ENCODE measurements around the gene MARS1. TPM values are rescaled to one million over a fixed set of nuclear protein-coding genes. Genes with fewer than 3 reads are reported as not detected.
A peak's percentile ranks its signal among the peaks of the same experiment; 100 is the strongest.

Gene MARS1
- polyA plus RNA-seq, 1 donor from 2014 or later = 76.6 TPM

GRCh38 chr12:57473886-57474285 lies 14.0 kb upstream of the MARS1 start:
- H3K4me1 Mint-ChIP-seq = peaks cover 26 to 36% (median 26%) of the 10 kb centered on the region in 3 donors
- H3K9me3 Mint-ChIP-seq = no peaks in the 10 kb centered on the region
- peak overlapping the region in 2 of 4 donors; percentile 31 to 60 for H3K4me3 Mint-ChIP-seq
- peaks cover 10% of the 10 kb centered on the region for H3K36me3 Mint-ChIP-seq
- peak overlapping the region in 2 of 3 donors; percentile 18 to 65 for H3K27ac Mint-ChIP-seq
- H3K27me3 Mint-ChIP-seq = no peaks in the 10 kb centered on the region

GRCh38 chr12:57474430-57474829 lies 13.4 kb upstream of the MARS1 start:
- Mint-ChIP-seq H3K4me1 (peaks cover 27 to 38% (median 30%) of the 10 kb centered on the region in 3 donors), H3K36me3 (peaks cover 9% of the 10 kb centered on the region), H3K4me3 (peak overlapping the region in 3 of 4 donors; percentile 31 to 88 (median 60)), H3K27ac (peak overlapping the region; percentile 18 to 65 (median 54)), H3K27me3 (no peaks in the 10 kb centered on the region), H3K9me3 (no peaks in the 10 kb centered on the region)

GRCh38 chr12:57474862-57475261 lies 13.0 kb upstream of the MARS1 start:
- Mint-ChIP-seq H3K4me1 (peaks cover 31 to 43% (median 35%) of the 10 kb centered on the region in 3 donors), H3K27ac (peak overlapping the region in 2 of 3 donors; percentile 54 to 65), H3K36me3 (peaks cover 5% of the 10 kb centered on the region), H3K9me3 (no peaks in the 10 kb centered on the region), H3K4me3 (peak overlapping the region; percentile 46 to 67 (median 60)), H3K27me3 (no peaks in the 10 kb centered on the region)

DNA sequence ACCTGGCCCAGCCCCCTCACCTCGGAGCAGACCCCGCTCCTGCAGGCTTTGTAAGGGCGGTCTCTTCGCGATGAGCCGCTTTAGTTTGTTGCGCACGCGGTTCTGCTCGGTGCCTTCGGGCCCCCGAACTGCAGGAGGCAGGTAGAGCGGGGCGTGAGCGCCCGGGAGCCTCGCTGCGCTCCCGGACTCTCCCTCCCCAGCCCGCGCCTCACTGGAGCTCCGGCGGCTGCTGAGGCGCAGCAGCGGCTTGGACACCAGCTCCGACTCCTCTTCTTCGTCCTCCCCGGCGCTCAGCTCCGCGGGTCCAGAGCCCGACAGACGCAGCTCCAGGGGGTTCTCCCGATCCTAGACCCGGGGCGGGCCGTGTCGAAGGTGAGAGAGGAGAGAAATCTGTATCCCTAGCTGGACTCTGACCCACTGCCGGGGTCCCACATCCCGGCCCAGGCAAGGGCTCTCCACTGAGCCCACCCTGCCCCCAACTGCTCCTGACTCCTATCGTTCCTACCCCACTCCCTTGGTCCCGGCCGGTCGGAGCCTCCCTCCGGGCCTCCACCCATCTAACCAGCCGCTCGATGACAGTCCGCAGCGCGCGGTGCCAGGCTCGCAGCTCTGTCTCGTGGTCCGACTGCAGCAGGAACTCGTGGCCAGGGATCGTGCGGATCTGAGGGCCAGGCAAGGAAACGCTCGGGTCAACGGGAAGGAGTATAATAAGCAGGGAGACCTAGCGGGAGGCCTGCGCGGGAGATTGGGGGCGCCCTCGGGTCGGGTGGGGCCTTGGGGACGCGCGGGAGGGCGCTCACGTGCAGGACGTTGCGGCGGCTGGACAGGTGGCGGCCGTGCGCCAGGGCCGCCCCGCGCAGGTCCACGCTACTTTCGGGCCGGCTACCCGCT lies 12.4 kb upstream of the MARS1 start:
- Mint-ChIP-seq H3K27ac (peak overlapping the region in 2 of 3 donors; percentile 96 to 99), H3K9me3 (no peaks in the 10 kb centered on the region), H3K27me3 (no peaks in the 10 kb centered on the region), H3K4me3 (peak overlapping the region; percentile 77 to 99 (median 92)), H3K4me1 (peaks cover 33 to 47% (median 41%) of the 10 kb centered on the region in 3 donors), H3K36me3 (peaks cover 5% of the 10 kb centered on the region)

- Mint-ChIP-seq H3K27me3 (no peaks in the 10 kb centered on the region), H3K27ac (peak overlapping the region; percentile 96 to 99 (median 97)), H3K4me1 (peaks cover 39 to 51% (median 47%) of the 10 kb centered on the region in 3 donors), H3K9me3 (no peaks in the 10 kb centered on the region), H3K36me3 (peaks cover 5% of the 10 kb centered on the region), H3K4me3 (peak overlapping the region; percentile 88 to 99 (median 98))
Observed at GRCh38 chr12:57476162-57476992, 11.5 kb upstream of the MARS1 start.

DNA sequence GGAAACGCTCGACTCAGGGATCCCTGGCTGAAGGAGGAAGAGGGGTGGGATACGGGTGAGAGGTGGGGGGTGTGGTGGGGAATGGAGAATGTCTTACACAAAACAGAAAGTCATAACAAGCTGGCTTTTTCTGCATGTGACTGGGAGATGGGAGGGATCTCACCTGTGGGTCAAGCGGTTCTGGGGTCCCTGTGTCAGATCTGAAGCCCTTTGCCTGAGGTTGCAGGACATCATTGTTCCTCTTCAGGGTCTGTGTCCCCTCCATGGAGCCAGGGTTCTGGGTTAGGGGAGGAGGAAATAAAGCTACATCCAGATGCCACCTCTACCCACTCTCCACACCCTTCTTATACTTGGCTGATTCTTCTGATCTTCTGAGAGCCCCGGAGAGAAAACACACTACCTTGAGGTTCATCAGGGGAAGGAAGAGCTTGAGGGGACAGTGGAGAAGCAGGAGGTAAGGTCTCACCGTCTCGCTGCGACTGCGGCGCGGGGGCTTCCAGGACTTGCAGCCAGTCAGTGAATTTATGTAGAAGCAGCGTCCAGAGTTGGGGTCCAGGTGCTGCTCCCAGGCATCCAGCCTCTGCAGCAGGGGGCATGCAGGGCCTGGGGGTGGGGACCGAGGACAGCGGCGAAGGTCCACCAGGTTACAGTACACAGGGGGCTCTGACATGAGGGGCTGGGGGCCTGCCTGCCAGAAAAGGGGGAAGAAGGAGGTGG lies 10.7 kb upstream of the MARS1 start:
- peaks cover 10% of the 10 kb centered on the region for H3K36me3 Mint-ChIP-seq
- H3K9me3 Mint-ChIP-seq = no peaks in the 10 kb centered on the region
- H3K27me3 Mint-ChIP-seq = no peaks in the 10 kb centered on the region
- peaks cover 39 to 55% (median 52%) of the 10 kb centered on the region in 3 donors for H3K4me1 Mint-ChIP-seq
- peak overlapping the region; percentile 88 to 99 (median 98) for H3K4me3 Mint-ChIP-seq
- peak overlapping the region; percentile 96 to 99 (median 97) for H3K27ac Mint-ChIP-seq

- H3K4me1 Mint-ChIP-seq = peaks cover 40 to 55% (median 54%) of the 10 kb centered on the region in 3 donors
- H3K4me3 Mint-ChIP-seq = peak overlapping the region; percentile 88 to 99 (median 98)
- H3K9me3 Mint-ChIP-seq = no peaks in the 10 kb centered on the region
- H3K27ac Mint-ChIP-seq = peak overlapping the region; percentile 96 to 99 (median 97)
- peaks cover 10% of the 10 kb centered on the region for H3K36me3 Mint-ChIP-seq
- no peaks in the 10 kb centered on the region for H3K27me3 Mint-ChIP-seq
Observed at GRCh38 chr12:57477710-57478681, 9.9 kb upstream of the MARS1 start.

DNA sequence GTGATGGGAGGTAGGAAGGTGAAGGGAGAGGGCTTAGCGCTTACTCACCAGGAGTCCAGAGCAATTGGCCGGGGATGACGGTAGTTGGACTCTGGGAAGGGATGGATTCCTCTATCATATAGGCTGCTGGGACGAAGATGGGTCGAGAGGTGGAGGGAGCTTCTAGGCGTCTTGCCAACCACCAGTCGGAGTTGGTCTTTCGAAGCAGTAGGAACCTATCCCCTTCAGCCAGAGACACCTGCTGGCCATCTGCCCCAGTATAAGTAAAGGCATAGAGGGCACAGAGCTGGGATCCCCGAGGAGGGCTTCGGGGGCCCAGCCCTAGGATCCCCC lies 8.9 kb upstream of the MARS1 start:
- Mint-ChIP-seq H3K36me3 (peaks cover 10% of the 10 kb centered on the region), H3K9me3 (no peaks in the 10 kb centered on the region), H3K27ac (peak overlapping the region; percentile 96 to 99 (median 97)), H3K27me3 (no peaks in the 10 kb centered on the region), H3K4me3 (peak overlapping the region; percentile 88 to 99 (median 98)), H3K4me1 (peaks cover 42 to 57% (median 52%) of the 10 kb centered on the region in 3 donors)

DNA sequence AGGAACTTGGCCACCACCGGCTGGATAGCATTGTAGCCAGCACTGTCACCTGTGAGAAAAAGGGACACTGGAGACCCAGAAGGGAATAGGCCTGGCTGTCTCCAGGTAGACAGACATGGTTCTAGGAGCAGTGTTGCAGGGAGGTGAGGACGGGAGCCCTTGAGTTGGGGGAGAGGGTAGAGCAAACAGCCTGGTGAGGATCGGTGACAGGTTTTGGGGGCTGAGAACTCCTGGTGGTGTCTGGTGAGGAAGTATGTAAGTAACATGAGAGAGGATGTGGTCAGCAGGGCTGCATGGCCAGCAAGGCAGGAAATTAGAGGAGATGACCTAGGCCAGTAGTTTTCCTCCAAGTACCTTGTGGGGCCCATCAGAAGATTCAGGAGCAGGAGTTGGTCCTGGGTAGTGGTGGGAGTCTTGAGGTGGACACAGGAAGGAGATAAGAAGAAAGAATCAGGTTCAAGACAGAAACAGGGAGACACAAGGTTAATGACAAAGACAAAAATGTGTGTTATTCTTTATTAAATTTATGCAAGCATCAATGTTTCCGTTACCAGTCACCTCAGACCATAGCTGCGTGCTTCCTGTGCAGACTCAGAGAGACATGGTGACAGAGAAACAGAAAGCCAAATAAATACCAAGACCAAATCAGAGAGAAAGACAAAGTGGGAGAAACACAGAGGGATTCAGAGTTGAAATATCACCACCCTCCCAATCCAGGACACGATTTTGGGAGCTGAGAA lies 8.3 kb upstream of the MARS1 start, which contains the start of gene ARHGAP9:
ARHGAP9 (minus strand) TSS at position 491 of the 740 bp plus-strand sequence; CDS start at position 31, 460 bp downstream.
- Mint-ChIP-seq H3K36me3 (peaks cover 8% of the 10 kb centered on the region), H3K27me3 (no peaks in the 10 kb centered on the region), H3K4me3 (peak within 1 kb of the TSS; percentile 88 to 99 (median 98)), H3K4me1 (peaks cover 42 to 52% (median 51%) of the 10 kb centered on the region in 3 donors), H3K9me3 (no peaks in the 10 kb centered on the region), H3K27ac (peak within 1 kb of the TSS; percentile 96 to 99 (median 97))

DNA sequence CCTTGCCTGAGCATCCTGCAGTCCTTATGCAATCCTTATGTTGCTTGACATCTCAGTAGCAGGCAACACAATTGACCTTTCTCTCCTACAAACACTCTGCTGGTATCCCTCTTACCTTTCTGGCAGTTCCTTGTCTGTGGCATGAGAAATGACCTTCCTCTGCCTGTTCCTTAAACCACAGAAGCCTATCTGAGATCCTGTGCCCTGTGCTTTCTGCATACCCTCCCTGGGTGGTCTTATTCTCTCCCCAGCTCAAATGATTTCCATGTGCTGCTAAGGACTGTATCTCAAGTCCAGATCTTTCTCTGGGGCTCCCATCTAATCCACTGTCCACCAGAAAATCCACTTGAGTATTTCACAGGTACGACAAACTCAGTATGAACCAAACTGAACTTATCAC lies 6.2 kb upstream of the MARS1 start:
- peak overlapping the region in 2 of 4 donors; percentile 44 to 88 for H3K4me3 Mint-ChIP-seq
- H3K9me3 Mint-ChIP-seq = no peaks in the 10 kb centered on the region
- peaks cover 8% of the 10 kb centered on the region for H3K36me3 Mint-ChIP-seq
- H3K27me3 Mint-ChIP-seq = no peaks in the 10 kb centered on the region
- peak overlapping the region; percentile 96 to 99 (median 97) for H3K27ac Mint-ChIP-seq
- peaks cover 38 to 43% (median 40%) of the 10 kb centered on the region in 3 donors for H3K4me1 Mint-ChIP-seq

DNA sequence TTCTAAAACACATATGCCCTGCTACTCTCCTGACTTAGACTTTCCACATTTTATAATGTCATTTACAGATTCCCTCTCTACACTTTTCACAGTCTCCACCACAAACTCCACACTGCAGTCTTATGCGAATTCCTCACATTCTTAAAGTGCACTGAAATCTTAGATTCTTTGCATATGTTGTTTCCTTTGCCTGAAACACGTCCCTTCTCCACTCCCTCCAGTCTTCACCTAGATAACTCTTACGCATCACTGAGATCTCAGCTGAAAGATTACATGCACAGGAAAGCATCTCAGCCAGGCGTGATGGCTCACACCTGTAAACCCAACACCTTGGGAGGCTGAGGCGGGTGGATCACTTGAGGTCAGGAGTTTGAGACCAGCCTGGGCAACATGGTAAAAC lies 4.4 kb upstream of the MARS1 start:
- Mint-ChIP-seq H3K27ac (peak overlapping the region in 2 of 3 donors; percentile 14 to 81), H3K36me3 (peaks cover 4% of the 10 kb centered on the region), H3K9me3 (no peaks in the 10 kb centered on the region), H3K27me3 (no peaks in the 10 kb centered on the region), H3K4me1 (peaks cover 31 to 42% (median 33%) of the 10 kb centered on the region in 3 donors), H3K4me3 (peak overlapping the region in 1 of 4 donors; percentile 85)

DNA sequence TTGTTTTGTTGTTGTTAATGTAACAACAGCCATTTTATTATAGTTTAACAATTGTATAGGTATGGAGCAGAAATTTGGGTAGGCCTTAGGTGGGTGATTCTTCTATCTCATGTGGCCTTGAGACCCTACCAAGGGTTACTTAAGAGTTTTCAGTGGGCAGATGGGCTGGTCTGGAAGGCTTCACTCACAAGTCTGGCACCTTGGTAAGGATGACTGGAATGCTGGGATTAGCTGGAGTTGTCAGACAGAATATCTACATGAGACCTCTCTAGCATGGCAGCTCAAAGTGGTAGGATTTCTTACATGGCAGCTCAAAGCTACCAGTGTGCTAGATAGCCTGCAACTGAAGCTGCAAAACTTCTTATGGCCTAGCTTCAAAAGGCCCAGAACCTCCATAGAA lies 2.2 kb upstream of the MARS1 start:
- peaks cover 23 to 37% (median 28%) of the 10 kb centered on the region in 3 donors for H3K4me1 Mint-ChIP-seq
- peak overlapping the region in 1 of 4 donors; percentile 69 for H3K4me3 Mint-ChIP-seq
- no peaks in the 10 kb centered on the region for H3K27me3 Mint-ChIP-seq
- peak overlapping the region in 2 of 3 donors; percentile 31 to 44 for H3K27ac Mint-ChIP-seq
- no peaks in the 10 kb centered on the region for H3K9me3 Mint-ChIP-seq
- peaks cover 4% of the 10 kb centered on the region for H3K36me3 Mint-ChIP-seq

All from IgD-negative memory B cell (primary cell).